DMS53 (cell line): ENCODE measurements around the gene ZNF587.
"Not testable (repeated sequence)": the region's sequence is repeated elsewhere in the genome, so short reads cannot be mapped to it uniquely, and the experiment has no call there.

Experiments
- DNase-seq: peaks from one replicate; lab custom pipeline; 2025; lab: John Stamatoyannopoulos, UW

Gene ZNF587

GRCh38 chr19:57887195-57887941 lies 37.7 kb downstream of the ZNF587 start:
- no peak for DNase-seq

DNA sequence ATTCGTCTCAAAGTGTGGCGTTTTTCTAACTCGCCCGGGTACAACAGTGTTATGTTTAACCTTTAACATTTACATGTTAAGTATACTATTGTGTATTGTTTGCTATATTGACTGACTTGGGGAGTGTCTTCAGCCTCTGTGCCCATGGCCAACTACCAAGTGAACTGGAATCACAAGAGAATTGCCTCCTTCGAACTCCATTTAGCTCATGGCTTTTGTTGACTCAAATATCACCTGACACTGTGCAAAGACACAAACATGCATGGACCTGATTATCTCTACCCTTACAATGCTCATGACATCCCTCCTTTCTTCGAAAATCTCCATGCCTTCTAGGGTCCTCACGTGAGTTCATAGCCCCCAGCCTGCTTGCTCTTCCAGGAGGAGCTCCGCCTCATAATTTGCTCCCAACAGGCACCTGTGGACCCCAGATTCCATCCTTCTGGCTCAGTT lies 38.5 kb downstream of the ZNF587 start:
- DNase-seq = no peak

GRCh38 chr19:57888560-57889231 lies 39.0 kb downstream of the ZNF587 start, which contains the start of gene ZNF814:
Gene ZNF814, minus strand, starts transcription at chr19:57889037. Its CDS starts 235 bp downstream, at chr19:57888802.
- peak; percentile 37 for DNase-seq

DNA sequence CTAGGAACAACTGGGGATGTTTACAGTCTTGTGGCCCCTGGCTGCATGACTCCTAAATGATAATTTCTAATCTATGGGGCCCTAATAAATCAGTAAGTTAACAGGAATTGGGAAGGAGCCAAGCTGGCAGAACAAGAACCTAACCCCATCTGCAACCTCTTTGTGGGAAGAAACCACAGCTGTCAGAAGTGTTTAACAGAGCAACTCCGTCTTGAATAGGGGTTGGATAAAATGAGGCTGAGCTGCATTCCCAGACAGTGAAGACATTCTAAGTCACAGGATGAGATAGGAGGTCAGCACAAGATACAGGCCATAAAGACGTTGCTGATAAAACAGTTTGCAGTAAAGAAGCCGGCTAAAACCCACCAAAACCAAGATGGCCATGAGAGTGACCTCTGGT lies 41.0 kb downstream of the ZNF587 start:
- not testable (repeated sequence) for DNase-seq

GRCh38 chr19:57900311-57900710 lies 50.7 kb downstream of the ZNF587 start:
- no peak for DNase-seq

GRCh38 chr19:57903618-57904184 lies 54.0 kb downstream of the ZNF587 start:
- no peak for DNase-seq

DNA sequence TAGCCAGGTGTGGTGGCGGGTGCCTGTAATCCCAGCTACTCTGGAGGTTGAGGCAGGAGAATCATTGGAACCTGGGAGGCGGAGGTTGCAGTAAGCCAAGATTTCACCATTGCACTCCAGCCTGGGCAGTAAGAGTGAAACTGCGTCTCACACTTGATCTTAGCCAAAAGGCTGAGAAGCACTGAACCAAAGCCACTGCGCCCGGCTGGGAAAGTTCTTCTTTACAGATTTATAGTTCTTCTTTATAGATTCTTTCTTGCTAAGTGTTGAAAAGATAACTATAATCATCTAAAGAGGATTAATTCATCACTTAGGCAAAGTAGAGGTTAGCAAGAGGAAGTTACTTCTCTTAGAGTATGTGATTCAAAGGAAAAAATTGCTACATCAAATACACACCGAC lies 55.6 kb downstream of the ZNF587 start:
- no peak for DNase-seq

DNA sequence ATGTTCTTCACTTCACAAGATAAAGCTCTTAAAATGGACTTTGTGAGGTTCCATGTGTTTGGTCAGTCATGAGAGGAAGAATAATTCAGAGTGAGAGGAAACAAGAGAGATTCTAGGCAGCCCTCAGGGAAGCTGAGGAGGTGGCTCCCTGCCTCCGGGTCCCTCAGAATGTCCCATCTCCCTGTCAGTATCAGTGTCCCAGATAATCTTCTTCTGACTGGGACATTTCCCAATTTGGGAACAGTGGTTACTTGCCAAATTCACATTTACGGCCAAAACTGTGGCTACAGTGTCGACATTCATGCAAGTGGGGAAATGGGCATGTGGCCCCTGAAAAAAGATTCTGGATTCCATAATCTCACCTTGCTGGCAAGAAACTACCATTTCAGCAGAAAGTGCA lies 57.7 kb downstream of the ZNF587 start:
- DNase-seq = no peak

DNA sequence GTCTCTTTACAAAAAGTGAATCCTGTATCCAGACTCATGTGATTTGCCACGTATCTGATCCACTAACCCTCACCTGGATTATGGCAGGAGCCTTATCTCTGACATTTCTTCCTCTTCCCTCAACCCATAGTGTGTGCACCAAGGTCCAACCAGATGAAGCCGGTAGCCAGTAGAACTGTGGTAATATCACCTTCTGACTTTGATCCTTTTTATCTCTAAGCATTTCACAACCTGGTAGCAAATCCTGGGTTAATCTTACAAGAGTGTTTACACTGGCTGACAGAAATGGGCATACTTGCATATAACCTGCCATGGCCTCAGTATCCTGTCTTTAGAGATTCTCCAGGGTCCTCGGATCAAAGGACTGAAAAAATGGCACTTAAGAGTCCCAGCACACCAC lies 64.9 kb downstream of the ZNF587 start:
- DNase-seq = no peak
